PFSK-1 (cell line): ENCODE results near the gene LDLRAD4.

Experiments used
- FOXP2 ChIP-seq: optimal IDR thresholded peaks from 2 replicates; pipeline ENCODE3; 2011; ENCODE audit warnings: borderline replicate concordance, control low read depth, inconsistent platforms; ENCODE audit not compliant: insufficient read depth; ENCODE audit errors: extremely low read length, extremely low read depth
- POLR2AphosphoS5 ChIP-seq: IDR thresholded peaks from 2 replicates; pipeline ENCODE4 v1.6.1; 2012; ENCODE audit warnings: low read depth, mild to moderate bottlenecking, control low read depth, low read length, moderate library complexity
- REST ChIP-seq, 2 experiments: IDR thresholded peaks; 2 replicates each; pipeline versions ENCODE4 v1.6.1 to v1.8.0; 2011 to 2012; ENCODE audit warnings: low read depth in 2 of 2, low read length in 2 of 2, control low read depth in 1 of 2, inconsistent platforms in 1 of 2, mild to moderate bottlenecking in 1 of 2, moderate library complexity in 1 of 2; ENCODE audit not compliant: insufficient read depth in 1 of 2
- SIN3A ChIP-seq: IDR thresholded peaks from 2 replicates; pipeline ENCODE4 v1.6.1; 2012; ENCODE audit warnings: mild to moderate bottlenecking, low read length, moderate library complexity, borderline replicate concordance; ENCODE audit not compliant: insufficient read depth
- TAF1 ChIP-seq: IDR thresholded peaks from 2 replicates; pipeline ENCODE4 v1.6.1; 2012; ENCODE audit warnings: low read length, control low read depth, borderline replicate concordance; ENCODE audit not compliant: insufficient read depth

- TF ChIP-seq POLR2AphosphoS5 = no peak
- TF ChIP-seq TAF1 = no peak
- TF ChIP-seq REST (IDR thresholded peaks at IDR 0.05; ENCODE audit: insufficient read depth in 1 of 2, low read depth in 2 of 2, low read length in 2 of 2) = no peak
- TF ChIP-seq SIN3A = no peak
- TF ChIP-seq FOXP2 = no peak
Observed at GRCh38 chr18:13376841-13377351, 158.3 kb downstream of the LDLRAD4 start.
